GM13977 (cell line): ENCODE measurements around the gene HS1BP3.

Experiments
- DNase-seq: peaks from one replicate; pipeline ENCODE4 v3.0.0; 2012; ENCODE audit warnings: low spot score
- CTCF ChIP-seq: IDR thresholded peaks from 2 replicates; pipeline ENCODE4 v1.5.1; 2012; ENCODE audit warnings: mild to moderate bottlenecking, control low read depth; ENCODE audit not compliant: insufficient read depth; ENCODE audit errors: extremely low read depth, missing control alignments
- in situ Hi-C: fragments of 300-500 bp; cut with MboI; formaldehyde crosslinking; loops from one replicate; pipeline ENCODE4 v1.12.0; 2022; ENCODE audit warnings: low sequenced_read_pairs, low pct_unique_long_range_greater_than_20kb, mixed read lengths, inconsistent platforms; ENCODE audit not compliant: unreplicated experiment

The HS1BP3 gene

GRCh38 chr2:20629181-20629580 lies 21.7 kb downstream of the HS1BP3 start:
- TF ChIP-seq CTCF: no peak
- no peak for DNase-seq
- in situ Hi-C loops: loop anchor here (25.0 kb wide), 1 partner anchor 492 kb away; no protein-coding TSS in a partner anchor

DNA sequence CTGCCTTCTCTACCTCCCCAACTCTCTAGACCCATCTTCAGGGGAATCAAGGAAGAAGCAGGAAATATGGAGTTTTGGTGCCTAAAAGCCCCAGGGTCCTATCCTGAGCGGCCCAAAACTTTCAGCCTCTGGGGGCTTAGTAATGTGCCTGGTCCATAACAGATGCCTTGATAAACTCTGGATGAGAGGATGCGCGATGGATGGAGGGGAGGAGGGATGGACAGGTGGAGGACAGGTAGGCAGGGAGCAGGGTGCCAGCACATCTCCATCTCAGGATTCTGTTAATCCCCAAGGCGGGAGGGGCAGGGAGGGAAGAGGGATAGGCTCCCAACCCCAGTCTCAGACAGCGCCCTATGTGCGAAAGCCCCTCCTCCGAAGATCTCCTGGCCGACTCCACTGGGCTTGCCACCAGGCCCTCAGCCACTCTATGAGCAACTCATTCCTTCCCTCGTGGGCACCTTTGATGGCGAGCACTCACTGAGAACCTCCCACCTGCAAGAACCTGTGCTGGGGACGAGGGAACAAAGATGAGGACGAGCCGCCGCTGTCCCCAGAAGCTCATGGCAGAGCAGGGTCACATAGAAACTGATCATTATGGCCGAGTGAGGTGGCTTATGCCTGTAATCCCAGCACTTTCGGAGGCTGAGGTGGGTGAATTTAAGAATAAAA lies 23.1 kb downstream of the HS1BP3 start:
- in situ Hi-C loops: loop anchor here (25.0 kb wide), 1 partner anchor 491 kb away; no protein-coding TSS in a partner anchor
- TF ChIP-seq CTCF: no peak
- DNase-seq: no peak

DNA sequence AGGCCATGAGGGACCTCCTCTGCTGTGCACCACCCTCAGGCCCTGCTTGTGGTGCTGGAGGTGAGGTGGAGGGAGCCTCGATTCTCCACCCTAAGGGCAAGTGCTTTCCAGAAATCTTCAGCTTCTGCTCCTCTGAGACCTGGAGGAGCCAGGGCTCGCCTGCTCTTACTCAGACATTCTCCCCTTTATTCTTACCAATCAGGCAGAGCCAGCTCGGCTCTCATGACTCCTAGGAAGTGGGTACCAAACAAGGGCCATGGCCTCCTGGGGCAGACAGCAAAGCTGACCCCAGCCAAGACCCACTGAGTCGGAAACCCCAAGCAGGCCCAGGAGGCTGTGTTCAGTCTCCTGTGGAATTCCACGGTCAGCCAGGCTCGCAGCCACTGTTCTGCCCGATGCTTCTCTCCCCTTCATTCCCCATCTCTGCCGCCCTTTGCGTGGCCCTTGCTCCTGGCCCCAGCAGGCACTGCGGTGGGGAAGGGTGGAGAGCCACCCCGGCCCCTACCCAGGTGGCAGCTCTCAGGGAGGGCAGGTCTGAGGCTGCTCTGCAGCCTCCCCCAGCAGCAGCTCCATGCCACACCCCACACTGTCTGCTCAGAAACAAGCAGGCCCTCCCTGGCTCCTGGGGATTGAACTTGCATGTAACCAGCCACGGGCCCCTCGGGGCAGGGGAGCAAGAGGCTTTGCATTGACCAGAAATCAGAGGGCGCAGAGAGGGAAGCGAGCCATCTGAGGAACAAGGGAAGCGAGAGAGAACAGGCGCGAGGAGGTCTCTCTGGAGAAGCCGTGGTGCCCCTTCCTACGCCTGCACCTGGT lies 24.0 kb downstream of the HS1BP3 start:
- in situ Hi-C loops: loop anchor here (25.0 kb wide), 1 partner anchor 490 kb away; no protein-coding TSS in a partner anchor
- no peak for TF ChIP-seq CTCF
- no peak for DNase-seq

GRCh38 chr2:20626392-20626697 lies 24.6 kb downstream of the HS1BP3 start:
- DNase-seq: no peak
- TF ChIP-seq CTCF: no peak
- in situ Hi-C loops: loop anchor here (25.0 kb wide), 1 partner anchor 489 kb away; no protein-coding TSS in a partner anchor

DNA sequence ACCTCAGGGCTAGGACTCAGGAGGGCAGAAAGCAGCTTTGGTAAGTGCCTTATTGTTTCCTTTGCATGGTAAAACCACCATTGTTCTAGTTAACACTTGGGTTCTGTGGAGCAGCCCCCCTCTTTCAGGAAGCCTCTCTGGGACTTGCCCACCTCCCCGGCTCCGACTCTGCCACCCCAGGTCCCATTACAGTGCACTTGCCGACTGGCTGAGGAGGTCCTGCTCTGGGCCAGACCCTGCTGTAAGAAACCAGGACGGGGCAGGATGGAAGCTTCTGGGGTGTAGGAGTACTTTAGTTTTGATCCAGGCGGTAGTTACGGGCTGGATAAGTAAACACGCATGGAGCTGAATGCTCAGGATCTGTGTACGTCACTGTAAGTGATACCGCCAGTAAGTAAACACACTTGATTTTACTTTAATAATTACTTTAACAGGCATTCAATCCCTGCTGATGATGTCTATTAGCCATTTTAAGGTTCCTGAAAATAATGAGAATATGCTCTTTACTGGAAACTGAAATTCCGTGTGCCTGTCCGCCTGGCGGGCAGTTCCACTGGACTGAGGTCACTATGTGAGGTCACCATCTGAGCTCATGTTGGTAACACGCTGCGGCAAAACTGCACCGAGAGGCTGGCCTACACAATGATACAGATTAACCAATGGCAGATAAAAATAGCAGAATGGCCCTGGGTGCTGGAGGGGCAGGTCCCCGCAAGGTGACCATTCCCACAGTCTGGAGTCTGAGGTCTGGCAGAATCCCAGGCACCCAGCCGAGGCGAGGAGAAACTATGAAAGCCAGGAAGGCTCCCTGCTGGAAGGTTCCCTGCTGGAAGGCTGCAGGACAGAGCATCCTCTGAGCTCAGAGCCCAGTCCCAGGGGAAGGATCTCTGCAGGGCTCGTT lies 25.2 kb downstream of the HS1BP3 start:
- in situ Hi-C loops: loop anchor here (25.0 kb wide), 1 partner anchor 488 kb away; no protein-coding TSS in a partner anchor
- no peak for TF ChIP-seq CTCF
- DNase-seq: no peak

GRCh38 chr2:20624884-20625485 lies 25.9 kb downstream of the HS1BP3 start:
- no peak for DNase-seq
- in situ Hi-C loops: loop anchor here (25.0 kb wide), 1 partner anchor 488 kb away; no protein-coding TSS in a partner anchor
- TF ChIP-seq CTCF: no peak
